Daoy (cell line): Measurements from ENCODE around the gene LEMD2. TPM values are rescaled to one million over a fixed set of nuclear protein-coding genes. Genes with fewer than 3 reads are reported as not detected.

Experiments
- DNase-seq: peaks from one replicate; pipeline ENCODE4 v3.0.0-alpha.2; 2015; ENCODE audit warnings: low read depth
- total RNA-seq: library from RNA; depleted of rRNA; stranded (reverse); fragments of >200 nt; shearing (Covaris generic); gene quantifications from 2 replicates; pipeline ENCODE4 v1.2.3, GENCODE V29; 2014

Gene LEMD2
- total RNA-seq, 1 experiment from 2014 or later: 71.0 TPM

DNA sequence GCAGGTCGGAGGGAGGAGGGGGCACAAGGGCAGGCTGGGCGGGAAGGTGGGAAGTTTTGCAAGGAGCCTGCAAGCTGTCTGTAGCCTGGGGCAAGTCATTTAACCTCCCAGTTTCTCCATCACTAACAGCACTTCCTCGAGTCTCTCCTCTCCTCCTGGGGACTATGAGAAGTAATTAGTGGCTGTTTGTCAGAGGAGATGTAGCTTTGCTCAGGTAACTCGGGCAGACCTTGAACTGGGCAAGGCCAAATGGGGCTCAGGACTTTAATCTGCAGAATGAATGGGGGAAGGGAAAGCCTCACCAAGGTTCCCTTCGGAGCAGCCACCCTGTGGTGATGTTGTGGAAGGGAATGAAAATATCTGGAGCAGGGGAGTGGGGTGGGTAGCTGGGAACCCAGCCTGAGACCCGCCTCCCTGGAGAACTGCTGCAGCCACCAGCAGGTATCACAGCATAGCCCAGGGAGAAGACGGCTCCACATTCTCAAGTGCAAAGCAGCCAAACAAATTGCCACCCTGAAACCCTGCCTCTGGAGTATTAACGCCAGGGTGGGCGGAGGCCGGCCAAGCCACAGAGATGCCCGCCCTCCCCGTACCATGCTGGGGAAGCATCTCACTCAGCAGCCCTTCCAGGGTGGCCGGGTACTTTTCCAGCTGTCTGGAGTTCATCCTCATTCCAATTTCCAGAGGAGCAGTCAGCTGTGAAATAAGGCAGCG is 6.1 kb upstream of the LEMD2 start:
- DNase-seq: no peak

DNA sequence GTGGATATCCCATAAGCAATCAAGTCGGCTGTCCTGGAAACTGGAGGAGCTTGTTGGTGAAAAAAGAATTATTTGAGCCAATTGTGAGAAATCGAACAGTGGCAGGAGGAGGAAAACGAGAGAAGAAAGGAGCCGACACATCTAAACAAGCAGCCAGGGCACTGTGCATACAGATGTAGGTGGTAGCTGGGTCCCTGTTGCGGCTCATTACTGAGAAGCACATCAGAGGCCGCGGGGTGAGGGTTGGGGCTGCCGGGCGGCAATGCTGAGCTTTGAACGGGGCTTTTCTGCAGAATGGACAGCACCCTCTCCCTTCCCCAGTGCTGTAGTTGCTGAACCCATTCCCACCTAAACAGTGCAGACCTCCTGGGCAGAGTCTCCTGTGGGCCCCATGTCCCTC is 4.1 kb upstream of the LEMD2 start:
- DNase-seq: no peak

DNA sequence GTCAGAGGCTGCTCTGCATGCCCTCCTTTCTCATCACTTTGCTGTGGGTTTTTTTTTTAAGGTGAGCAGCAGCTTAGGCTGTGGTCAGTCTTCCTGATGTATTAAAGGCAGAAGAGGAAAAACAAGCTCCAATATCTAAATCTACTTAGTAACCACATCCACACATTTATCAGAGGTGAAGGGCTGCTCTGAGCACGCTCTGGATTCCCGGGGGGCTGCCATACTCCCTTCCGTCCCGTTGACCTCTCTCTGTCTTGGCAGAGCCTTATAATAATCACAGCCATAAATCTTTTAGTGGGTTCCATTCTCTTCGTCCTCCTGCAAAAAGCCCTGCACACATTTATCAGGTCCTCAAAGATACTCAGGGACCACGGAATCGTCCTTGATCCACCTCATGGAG is 2.7 kb upstream of the LEMD2 start:
- no peak for DNase-seq

DNA sequence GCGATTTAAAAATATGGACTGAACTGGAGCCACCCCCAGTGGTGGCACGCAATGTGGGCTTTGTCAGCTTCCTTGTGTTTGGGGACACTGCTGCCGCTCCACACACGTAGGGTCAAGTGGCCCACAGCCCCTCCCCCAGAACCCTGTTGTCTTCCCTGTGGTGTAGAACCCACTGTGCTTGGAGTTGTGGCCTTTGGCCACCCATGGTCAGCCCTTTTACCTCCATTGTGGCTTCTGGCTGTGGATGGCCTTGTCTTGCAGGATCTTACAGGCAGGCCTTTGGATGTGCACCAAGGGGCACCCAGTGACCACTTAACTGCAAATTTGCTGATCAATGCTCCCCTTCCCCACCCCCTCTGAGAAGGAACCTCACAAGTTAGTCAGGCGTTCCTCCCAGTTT is 2.0 kb upstream of the LEMD2 start:
- DNase-seq: no peak

DNA sequence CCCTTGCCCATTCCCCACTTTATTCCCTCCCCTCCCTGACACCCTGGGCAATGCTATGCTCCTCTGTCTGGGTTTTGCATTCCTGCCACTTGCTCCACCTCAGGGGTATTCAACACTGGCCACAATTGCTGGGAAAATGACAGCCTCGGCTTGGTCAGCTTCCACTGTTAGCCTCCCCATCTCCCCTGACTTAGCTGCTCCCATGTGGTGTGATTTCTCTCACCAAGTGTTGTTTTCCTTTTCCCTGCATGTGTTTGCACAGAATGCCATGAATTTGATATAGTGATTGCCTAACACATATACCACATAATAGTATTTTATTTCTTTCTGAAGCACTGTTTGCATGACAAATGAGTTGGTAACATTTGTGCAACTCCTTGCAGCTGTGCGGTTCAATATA is 1.4 kb upstream of the LEMD2 start:
- no peak for DNase-seq

DNA sequence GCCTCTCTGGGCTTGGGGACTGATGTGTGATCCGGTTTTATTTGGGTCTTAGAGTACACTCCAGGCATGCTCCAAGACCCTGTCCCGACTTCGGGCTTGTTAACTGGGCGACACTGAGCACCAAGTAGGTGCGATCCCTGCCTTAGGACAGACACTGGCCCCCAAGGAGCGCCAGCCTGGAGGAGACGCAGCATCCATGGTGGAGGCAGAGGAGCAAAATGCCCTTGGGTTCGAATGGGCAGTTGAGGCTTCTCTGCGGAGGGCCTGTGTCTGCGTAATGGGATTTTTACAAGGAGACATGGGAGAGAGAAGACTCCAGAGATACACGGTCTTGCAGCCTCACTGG is 593 bp upstream of the LEMD2 start:
- DNase-seq: no peak

DNA sequence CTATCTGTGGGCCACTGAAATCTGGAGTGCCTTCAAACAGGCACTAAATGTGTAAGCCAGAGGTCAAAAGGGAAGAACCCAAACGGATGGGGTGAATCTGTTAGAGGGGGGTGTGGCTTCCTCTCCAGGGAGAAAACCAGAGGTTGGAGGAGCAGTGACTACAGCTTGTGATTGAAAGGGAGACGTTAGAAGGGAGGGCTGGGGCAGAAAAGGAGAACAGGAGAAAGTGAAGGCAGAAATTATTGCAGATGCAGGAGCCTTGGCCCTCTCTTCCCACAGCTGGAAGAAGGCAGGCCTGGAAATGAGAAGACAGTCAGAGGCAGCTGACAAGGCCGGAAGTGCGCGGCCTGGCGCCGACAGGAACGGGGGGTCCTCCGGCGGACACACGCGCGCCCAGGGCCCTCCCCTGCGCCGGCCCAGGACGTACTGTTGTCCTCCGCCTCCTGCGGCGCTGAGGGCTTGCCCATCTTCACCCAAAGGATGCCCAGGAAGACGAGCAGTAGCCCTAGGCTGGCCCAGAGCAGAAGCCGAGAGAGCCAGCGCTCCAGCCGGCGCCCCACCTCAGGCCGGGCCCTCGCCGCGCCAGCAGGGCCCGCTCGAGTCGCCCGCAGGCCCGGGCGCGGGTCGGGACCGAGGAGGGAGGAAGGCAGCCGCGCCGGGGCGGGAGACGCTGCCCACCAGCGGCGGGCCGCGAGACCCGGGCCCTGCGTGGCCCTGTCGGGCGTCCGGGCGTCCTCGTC is 806 bp downstream of the LEMD2 start:
- DNase-seq: peak; percentile 91

DNA sequence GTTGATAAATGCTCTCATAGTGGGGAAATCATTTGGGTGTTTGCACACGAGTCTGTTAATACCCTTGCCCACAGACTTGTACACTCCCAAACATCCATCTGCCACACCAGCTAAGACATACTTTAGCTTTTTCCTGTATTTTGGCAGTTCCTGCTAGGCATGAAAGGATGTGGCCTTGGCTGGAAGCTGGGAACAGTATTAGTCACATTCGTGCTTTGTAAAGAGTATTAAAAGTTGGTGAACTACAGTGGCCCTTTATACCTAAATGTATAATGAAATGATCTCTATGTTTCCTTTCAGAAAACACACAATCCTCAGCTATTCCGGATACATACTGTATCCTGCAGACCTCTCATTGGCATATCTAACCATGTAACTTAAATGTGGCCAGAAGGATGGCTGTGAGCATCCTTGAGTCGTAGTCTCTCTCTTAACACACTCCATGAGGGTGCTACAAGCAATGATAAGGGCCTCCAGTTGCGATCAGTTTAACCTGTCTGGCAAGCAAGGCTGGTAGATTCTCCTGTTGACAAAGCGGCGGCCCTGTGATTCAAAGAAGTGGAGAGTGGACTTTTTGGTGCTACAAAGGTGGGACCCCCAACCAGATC is 1.5 kb downstream of the LEMD2 start:
- DNase-seq: no peak

DNA sequence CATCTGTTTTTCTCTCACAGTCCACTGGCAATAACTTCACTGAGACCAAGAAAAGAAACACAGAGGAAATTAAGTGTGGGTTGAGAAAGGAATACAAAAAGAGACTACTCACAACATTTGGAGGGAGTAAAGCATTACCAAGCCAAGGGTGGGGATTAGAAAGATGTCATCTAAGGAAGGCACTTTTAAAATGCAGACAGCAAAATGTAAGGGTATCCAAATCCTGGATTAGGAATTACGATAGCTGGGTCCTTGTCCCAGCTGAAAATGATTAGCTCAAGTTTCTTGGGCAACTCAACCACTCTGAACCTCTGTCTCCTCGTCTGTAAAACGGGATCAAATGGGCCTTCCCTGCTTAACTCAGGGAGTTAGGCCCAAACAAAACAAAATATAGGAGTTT is 2.2 kb downstream of the LEMD2 start:
- DNase-seq: no peak

DNA sequence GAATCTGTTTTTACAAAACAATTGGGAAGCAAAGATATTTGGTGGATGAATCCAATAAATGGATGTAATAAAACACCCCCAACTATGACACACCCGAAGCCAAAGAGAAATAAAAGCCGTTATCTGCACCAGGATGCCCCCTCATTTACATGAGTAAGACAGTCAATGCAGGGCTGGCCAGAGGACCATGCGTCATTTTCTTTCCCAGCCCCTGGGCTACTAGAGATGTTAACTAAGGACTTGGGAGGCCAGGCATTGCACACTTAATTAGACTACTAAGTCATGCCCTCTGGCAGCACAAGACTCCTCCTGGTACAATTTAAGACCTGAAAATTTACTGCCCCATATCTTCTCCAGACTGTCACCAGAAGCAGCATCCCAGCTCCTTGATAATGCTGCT is 3.2 kb downstream of the LEMD2 start:
- DNase-seq: peak; percentile 92

DNA sequence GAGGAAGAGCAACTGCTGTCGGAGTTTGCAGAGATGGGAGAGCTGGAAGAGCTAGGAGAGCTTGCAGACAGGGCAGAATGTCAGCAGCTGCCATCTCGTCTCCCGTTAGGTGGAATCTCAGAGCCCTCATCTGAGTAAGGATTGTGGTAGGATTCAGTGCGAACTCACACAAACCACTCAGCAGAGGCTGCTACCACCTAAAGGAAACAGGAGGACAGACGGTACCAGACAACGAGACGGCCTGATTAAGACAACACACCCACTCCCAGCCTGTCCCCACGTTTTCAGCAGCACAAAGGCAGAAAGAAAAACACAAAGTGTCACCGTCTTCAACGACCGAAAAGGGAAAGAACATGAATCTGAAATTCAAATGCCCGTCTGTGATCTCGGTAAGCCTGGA is 4.1 kb downstream of the LEMD2 start:
- no peak for DNase-seq

DNA sequence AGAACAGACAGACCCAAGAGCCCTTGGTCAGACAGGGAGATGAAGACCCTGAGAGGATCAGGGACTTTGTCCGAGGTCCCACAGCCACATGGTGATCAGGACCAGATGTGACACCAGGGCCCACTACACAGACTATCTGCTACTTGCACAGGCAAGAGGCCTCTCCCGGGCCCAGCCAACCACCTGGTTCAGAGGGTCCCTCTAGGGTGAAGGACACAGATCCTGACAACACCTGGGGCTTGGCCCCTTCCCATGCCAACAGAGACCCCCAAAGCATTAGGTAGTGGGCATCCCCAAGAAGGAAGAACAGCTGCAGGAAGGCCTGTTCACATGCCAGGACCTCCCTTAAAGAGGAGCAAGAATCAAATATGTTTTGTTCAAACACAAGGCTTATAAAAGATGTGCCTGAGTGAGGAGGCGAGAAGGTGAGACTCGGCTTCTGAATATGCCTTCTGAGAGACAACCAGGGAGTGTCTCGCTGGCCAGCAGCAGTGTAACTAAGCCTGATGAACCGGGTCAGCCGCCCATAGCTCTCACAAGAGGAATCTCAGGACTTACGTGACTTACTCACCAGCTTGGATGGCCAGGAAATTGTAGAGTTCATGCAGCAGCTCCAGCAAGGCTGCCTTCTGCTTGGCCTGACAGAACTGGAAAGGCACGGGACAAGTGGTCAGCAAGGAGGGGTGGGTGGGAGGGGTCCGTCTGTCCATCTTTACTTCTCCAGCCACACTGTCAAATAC is 5.0 kb downstream of the LEMD2 start:
- DNase-seq: no peak

DNA sequence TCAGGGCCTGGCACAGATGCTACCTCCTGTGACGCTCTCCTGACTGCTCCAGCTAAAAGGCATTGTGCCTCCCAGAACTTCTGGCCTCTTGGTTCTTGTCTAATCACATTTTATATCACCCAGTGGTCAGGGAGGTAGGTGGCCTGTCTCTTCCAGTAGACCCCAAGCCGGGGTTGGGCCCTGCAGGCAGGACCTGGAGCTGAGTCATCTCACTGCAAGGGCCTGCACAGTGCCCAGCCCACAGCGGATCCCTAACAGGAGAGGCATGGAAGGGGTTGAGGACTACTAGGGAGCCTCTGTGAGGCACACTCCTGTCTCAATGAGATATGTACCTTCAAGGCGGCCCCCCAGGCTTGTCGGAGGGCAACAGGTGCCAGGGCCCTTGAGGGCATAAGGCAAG is 6.4 kb downstream of the LEMD2 start:
- DNase-seq: no peak

DNA sequence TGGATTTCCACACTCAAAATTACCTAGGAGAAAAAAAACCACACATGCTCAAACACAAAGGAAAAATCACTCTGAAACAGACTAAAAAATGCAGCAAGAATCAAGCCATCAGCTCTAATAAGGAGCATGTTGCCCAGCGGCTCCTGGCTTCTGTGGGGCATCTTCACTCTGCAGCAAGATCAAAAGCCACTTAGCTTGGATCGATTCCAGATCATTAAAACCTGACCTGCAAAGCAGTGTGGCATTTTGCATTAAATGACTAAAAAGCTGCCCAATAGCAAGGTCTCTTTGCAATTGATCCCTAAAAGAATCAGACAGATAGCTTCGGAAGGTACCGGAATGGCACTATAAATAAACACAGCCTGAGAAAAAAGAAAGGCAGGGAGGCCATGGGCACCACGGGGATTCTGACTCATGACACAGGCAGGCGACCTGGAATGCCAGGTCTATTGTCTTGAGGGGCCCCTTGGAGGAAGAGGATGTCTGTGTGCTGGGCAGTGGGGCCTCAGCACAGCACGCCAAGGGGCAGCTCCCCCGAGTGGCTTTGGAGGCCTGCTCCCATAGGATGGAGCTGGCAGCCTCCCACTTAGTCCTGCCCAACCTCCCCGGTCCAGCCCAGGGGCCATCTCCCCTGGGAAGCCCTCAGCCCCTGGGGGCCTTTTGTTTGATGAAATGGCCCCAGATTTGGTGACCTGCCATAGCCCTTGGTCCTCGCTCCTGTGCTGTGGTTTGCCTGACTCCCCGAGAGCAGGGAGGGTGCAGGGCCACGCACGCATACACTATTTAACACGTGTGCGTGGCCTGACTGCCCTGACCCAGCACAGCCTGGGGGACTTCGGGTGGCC is 7.6 kb downstream of the LEMD2 start:
- DNase-seq: peak; percentile 96

DNA sequence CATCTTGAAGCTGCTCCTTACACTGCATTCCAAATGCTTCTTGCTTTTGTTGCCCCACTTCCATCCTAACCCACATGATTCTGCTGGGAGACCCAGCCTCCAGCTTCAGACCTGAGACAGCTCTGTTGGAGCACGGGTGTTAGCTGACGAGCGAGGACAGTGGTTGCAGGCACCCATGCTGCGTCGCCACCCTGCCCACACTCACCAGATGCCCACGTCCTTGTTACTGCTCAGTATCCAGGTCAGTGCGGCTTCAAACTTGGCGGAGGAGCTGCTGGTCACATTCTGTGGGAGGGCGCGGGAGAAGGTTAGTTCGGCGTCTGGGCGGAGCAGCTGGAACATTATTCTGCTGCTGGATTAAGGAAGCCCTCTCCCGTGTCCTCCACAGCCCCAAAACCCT is 9.0 kb downstream of the LEMD2 start:
- no peak for DNase-seq

DNA sequence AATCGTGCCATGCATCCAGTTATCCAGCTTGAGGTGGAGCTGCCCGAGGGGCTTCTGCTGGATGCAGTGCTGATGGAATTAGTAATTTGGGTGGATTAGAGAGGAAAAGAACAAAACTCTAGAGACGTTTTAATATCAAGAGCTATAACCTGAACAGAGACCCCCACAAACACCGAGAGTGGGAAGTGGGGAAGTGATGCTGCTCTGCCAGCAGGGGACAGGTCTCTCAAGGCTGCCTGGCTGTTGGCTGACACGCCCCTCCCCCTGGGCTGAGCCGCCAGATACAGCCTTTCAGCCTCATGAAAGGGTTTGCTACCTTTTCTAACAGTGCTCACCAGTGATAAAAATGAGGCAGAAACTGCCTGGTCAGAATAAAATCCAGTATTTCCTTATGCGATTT is 9.6 kb downstream of the LEMD2 start:
- no peak for DNase-seq

DNA sequence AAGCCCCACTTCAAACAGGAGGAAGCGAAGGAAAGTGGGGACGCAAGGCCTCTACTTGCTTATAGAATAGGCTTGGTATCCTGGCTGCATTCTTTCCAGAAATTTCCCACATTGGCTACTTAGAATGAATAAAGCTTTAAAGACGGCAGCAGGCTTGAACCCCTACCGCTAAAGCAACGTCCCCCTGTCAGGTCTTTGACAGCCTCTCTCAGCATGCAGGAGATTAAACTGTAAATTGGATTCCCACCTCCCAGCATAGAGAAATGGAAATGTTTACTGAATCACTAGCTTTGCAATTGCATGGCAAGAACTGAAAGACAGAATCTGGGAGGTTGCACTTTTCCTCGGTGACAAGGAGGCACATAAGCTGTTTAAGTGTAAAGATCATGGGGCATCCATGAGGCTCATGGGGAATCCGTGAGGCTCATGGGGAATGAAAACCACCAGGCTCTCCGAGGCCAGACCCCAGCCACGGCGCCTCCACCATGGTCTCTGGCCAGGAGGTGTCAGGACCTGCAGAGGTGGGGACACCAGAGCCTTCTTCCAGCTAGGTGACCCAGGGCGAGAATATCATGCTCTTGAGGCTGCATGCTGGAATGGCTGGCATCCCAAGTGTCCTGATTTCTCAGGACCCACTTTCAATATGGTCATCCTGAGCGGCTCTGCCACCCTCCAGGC is 10.3 kb downstream of the LEMD2 start:
- no peak for DNase-seq

DNA sequence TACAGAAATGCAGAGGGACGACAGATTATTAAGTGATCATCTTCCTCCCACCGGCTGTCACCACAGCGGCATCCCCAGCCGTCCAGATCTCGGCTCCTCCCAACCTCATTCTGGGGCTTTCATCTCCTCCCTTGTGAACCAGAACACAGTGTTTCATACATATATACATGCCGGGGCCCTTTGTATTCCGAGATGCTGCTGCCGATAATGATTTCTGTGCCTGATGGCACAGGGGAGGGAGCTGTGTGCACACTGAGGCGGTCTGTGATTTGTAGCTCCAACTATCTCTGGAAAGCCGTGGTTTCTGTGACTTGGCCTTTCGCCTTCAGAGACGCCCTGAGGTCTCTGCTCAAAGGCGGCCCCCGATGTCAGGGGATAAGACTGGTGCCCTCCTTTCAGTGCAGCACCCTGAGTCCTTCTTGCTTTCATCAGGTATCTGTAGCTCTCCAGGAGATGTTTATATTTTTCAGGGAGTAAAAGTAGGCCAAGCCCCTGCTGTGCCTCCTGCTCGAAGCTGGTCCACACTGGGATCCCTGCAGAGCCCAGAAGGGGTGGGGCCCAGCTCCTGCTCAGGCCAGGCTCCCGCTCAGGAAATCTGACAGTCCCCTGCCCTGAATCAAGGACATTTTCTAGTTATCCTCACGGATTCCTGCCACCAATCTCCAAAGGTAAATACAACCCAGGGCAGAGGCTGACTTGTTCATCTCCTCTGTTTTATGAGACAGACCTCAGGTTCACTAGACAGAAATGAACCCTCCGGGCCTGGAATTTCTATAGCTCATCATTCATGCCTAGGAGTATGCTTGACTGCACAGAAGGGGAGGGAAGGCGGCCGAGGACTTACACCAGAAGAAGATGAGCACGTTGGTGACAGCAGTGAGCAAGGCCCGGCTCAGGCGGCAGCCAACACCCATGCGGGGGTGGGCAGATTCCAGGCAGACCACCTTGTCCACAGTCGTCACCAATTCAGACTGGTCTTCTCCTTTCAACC is 11.2 kb downstream of the LEMD2 start:
- DNase-seq: no peak

DNA sequence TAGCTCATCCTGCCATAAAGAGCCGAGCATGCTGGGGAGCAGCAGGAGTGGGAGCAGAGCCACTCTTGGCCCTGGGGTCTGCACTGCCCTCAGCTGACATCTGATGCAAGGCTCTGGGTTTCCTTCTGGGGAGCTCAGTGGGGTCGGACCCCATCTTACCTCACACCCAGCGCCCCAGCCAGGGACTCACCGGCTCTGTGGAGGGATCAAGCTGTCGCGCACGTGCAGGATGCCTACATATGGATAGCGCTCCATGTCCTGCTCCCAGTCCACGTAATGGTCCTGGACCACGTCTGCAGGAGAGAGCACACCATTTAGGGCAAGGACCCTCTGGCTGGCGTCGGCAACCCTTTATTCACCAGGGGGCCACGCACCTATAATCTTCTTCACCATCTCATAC is 12.2 kb downstream of the LEMD2 start:
- DNase-seq: no peak

DNA sequence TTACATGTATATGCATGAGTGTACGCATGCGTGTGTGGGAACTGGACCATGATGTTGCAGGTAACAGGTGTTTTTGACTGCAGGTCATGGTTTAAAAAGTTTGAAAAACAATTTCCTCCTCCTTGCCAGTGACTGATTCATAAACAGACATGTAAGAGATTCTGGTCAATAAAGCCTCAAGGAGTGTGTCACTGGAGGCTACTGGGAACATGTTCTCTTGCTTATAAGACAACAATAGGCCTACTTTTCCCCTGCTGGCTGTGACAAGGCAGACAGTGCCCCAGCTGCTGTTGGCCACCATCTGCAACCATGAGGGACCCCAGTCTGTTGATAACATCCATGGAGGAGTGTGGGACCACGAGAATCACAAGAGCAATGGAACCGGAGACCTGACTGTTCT is 12.7 kb downstream of the LEMD2 start:
- no peak for DNase-seq
